ENCODE results near the gene PRDM15.

Gene PRDM15

DNA sequence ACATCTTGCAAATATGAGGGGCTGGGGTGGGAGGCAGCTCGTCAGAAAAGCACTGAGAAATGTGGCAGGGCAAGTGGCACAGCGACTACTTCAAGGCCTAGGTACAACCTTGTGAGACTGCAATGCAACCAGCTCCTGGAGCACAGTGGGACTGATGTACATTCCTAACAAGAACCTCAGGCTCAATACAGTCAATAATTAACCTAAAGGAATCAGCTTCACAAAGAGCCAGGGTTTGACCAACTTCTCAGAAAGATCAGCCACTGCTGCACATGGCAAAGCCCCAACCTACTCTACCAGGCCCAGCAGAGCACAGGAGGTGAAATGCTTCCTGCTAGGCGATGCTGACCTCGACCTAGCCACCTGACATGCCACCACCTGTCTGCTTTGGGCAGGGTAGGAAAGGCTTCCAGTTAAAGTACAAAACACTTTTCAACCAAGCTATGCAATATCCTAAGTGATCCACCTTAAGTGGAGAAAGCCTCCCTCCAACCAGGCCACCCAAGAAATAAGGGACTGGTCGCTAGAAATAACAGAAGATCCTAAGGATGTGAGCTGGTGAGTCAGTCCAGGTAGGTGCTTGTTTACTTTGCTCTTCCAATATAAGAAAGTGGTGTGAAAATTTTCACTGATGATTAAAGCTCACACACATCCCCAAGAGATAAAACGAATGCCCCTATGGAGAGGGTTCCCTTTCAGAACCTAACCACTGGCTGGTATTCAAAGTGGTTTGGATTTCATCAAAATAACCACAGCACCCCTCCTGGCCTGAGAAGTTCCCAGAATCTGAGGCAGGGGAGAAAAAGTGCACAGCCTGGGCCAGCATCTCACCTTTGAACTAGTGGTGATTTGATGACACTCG lies 114.4 kb downstream of the PRDM15 start:
- Histone ChIP-seq H3K4me3 (ENCODE audit: severe bottlenecking) (peak overlapping the region; percentile 87), H3K4me1 (ENCODE audit: insufficient read depth, poor library complexity, severe bottlenecking) (peaks cover 61% of the 10 kb centered on the region), H3K36me3 (ENCODE audit: low read depth) (peaks cover 15% of the 10 kb centered on the region), H3K27me3 (ENCODE audit: insufficient read depth, poor library complexity, severe bottlenecking) (no peaks in the 10 kb centered on the region), H3K27ac (ENCODE audit: poor library complexity, severe bottlenecking) (peak overlapping the region; percentile 94), H3K9me3 (ENCODE audit: severe bottlenecking) (no peaks in the 10 kb centered on the region)
- no peak for ATAC-seq (ENCODE audit: low read depth)
- no peak for DNase-seq (ENCODE audit: low spot score)
- TF ChIP-seq, protein P1, sequence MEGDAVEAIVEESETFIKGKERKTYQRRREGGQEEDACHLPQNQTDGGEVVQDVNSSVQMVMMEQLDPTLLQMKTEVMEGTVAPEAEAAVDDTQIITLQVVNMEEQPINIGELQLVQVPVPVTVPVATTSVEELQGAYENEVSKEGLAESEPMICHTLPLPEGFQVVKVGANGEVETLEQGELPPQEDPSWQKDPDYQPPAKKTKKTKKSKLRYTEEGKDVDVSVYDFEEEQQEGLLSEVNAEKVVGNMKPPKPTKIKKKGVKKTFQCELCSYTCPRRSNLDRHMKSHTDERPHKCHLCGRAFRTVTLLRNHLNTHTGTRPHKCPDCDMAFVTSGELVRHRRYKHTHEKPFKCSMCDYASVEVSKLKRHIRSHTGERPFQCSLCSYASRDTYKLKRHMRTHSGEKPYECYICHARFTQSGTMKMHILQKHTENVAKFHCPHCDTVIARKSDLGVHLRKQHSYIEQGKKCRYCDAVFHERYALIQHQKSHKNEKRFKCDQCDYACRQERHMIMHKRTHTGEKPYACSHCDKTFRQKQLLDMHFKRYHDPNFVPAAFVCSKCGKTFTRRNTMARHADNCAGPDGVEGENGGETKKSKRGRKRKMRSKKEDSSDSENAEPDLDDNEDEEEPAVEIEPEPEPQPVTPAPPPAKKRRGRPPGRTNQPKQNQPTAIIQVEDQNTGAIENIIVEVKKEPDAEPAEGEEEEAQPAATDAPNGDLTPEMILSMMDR (IDR thresholded peaks at IDR 0.05; ENCODE audit: poor library complexity, severe bottlenecking) = no peak

DNA sequence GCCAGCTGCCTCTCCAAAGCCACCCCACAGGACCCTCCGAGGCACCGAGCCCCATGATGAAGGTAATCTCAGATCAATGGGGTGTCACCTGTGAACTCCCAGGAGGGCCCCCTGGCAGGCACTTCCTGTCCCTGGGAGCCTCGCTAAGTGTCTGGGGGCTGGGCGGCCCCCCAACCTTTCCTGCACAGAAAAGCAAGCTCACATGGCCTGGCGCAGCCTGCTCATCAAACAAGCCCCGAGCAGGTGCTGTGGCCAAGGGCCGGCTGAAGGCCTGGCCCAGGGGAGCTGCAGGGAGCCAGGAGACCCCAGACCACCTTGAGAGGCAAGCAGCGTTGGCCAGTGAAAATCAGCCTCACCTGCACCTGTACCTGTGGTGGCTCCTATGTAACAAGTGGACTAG lies 115.1 kb downstream of the PRDM15 start:
- Histone ChIP-seq H3K9me3 (ENCODE audit: severe bottlenecking) (no peaks in the 10 kb centered on the region), H3K27me3 (ENCODE audit: insufficient read depth, poor library complexity, severe bottlenecking) (no peaks in the 10 kb centered on the region), H3K27ac (ENCODE audit: poor library complexity, severe bottlenecking) (peak overlapping the region; percentile 94), H3K4me1 (ENCODE audit: insufficient read depth, poor library complexity, severe bottlenecking) (peaks cover 68% of the 10 kb centered on the region), H3K4me3 (ENCODE audit: severe bottlenecking) (peak overlapping the region; percentile 87), H3K36me3 (ENCODE audit: low read depth) (peaks cover 17% of the 10 kb centered on the region)
- no peak for DNase-seq (ENCODE audit: low spot score)
- ATAC-seq (ENCODE audit: low read depth) = no peak
- TF ChIP-seq, protein P1 (IDR thresholded peaks at IDR 0.05; ENCODE audit: poor library complexity, severe bottlenecking) = no peak

DNA sequence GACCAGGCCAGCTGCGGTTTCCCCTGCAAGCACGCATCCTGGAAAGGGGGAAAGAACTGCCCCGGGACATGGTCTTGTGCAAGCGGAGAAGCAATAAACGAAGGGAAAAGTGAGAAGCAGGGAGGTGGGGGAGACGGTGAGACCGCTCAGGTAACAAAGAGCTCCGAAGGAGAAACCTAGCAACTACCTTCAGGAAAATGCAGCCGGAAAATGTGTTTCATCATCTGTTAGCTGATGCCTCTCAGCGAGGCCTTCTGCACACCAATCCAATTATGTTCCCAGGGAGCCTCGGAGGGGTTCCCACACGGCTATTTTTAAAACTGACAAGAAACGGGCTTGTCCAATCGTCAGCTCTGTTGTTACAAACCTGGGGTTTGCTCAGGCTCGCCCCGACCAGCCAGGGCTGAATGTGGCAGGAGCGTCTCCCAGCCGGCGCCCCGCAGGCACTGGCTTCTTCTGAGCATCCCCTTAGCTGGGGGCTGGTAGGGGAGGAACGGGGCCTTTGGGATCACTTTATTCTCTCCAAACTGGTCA lies 115.7 kb downstream of the PRDM15 start:
- TF ChIP-seq, protein P1 (IDR thresholded peaks at IDR 0.05; ENCODE audit: poor library complexity, severe bottlenecking) = no peak
- Histone ChIP-seq H3K27ac (ENCODE audit: poor library complexity, severe bottlenecking) (peak overlapping the region; percentile 94), H3K4me1 (ENCODE audit: insufficient read depth, poor library complexity, severe bottlenecking) (peaks cover 67% of the 10 kb centered on the region), H3K27me3 (ENCODE audit: insufficient read depth, poor library complexity, severe bottlenecking) (no peaks in the 10 kb centered on the region), H3K9me3 (ENCODE audit: severe bottlenecking) (no peaks in the 10 kb centered on the region), H3K36me3 (ENCODE audit: low read depth) (peaks cover 23% of the 10 kb centered on the region), H3K4me3 (ENCODE audit: severe bottlenecking) (peak overlapping the region; percentile 87)
- DNase-seq (ENCODE audit: low spot score) = peak; percentile 89
- ATAC-seq (ENCODE audit: low read depth) = peak; percentile 53

DNA sequence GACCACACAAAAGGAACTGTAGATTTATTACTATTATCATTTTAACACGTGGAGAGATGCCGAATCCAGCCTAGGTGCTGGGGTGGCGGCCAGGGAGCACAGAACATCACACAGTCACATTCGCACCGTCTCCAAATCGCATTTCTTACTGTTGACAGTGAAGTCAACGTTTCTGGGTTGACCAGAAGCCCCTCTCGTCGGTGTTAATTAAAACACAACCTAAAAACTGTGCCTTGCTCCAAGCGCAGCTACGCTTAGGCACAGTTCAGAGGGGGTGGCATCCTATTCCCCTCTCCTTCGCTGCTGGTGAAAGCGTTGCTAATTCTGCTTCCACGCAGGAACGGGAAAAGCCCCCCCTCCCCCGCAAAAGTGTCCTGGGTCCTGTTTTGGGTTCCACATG lies 116.4 kb downstream of the PRDM15 start:
- TF ChIP-seq, protein P1 (IDR thresholded peaks at IDR 0.05; ENCODE audit: poor library complexity, severe bottlenecking) = no peak
- H3K4me3 ChIP-seq (ENCODE audit: severe bottlenecking) = peak overlapping the region; percentile 87
- H3K36me3 ChIP-seq (ENCODE audit: low read depth) = peaks cover 28% of the 10 kb centered on the region
- DNase-seq (ENCODE audit: low spot score) (no peak), ATAC-seq (ENCODE audit: low read depth) (no peak)
- H3K27me3 ChIP-seq (ENCODE audit: insufficient read depth, poor library complexity, severe bottlenecking) = no peaks in the 10 kb centered on the region
- no peaks in the 10 kb centered on the region for H3K9me3 ChIP-seq (ENCODE audit: severe bottlenecking)
- H3K4me1 ChIP-seq (ENCODE audit: insufficient read depth, poor library complexity, severe bottlenecking) = peaks cover 61% of the 10 kb centered on the region
- H3K27ac ChIP-seq (ENCODE audit: poor library complexity, severe bottlenecking) = peak overlapping the region; percentile 94
